ENCODE results near the gene TSPAN4.

Gene TSPAN4

DNA sequence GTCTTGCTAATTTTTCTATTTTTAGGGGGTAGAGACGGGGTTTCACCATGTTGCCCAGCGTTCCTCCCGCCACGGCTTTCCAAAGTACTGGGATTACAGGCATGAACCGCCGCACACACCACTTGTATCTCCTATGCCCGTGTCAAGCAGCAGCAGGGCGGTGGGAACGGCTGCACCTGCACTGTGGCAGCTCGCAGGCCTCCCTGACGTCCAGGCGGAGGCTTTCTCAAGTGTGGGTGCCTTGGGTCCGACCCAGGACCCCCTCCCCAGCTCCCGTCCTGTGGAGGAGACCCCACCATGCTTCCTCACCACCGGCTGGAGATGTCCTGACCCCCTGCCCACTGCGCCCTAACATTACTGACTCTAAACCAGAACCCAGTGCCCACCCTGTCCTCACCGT lies 25.7 kb downstream of the TSPAN4 start:
- DNase-seq: no peak

DNA sequence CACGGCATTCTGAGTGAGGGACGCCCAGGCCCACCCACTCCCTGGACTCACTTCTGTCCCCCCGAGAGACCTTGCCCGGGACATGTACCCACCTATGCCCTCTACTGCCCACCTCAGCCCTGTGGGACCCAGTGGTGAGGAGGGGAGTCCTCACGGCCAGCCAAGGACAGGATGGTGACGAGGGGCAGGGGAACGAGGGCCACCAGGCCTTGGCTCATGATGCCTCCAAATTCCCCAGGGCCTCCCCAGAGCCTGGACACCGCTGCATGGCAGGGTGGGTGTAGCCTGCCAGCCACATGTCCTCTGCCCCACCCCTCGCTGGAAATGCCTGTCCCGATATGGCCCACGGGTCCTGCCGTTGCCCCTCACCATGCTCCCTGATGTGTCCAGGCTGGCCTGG lies 26.1 kb downstream of the TSPAN4 start:
- no peak for DNase-seq

DNA sequence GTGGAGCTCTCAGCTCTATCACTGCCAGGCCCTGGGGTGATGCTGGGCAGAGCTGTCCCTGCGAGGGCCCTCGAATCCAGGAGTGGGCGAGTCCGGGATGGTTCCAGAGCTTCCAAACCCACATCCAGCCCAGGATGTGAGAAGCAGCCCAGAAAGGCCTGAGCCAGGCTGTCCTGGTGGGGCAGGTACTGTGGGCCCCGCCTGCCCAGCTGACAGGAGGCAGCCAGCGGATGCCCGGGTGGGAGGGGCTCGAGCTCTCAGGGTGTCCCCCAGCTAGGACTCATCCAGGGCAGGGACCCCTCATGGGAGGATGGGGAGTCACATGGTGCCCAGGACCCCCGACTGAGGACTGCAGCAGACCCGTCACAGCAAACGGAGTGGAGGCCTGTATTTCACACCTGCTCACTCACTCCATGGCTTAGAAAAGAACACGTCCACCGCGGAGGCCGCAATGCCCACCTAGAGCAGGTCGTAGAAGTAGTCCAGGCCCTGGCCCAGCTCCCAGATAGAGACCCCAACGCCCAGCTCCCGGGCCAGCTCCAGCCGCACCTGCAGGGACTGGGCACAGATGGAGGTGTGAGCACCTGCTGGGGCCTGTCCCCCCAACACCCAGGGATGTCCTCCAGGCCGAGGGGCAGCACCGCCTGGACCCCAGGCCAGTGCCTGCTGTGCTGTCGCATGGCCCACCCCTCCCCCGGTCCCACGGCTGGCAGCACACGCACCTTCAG lies 26.9 kb downstream of the TSPAN4 start:
- DNase-seq: no peak

DNA sequence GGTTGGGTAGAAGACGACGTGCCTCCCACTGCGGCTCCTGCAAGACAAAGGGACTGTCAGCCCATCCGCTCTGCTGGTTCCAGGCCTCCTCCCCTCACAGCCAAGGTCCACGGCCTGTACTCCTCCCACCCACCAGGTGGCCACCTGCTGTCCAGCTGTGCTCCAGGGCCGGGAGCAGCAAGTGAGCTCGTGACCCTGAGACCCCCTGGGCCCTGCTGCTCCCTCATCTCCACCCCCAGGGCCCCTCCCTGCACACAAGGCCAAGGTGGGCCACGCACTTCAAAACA lies 27.4 kb downstream of the TSPAN4 start:
- no peak for DNase-seq

DNA sequence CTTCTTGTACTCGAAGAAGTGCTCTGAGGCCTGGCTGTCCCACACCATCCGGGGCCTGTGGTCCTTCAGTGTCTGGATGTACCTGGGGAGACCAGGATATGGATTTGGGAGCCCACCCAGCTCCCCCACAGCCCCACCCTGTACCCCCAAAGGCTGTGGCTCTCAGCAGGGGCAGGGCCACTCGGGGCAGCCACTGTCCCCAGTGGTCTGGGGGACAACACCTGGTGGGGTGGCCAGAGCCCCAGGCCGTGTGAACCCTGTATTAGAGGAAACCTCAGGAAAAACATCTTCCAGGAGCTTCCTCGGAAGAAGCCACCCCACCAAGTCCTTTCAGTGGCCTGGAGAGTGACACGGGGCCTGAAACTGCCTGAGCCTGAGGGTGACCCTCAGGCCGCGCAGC lies 27.8 kb downstream of the TSPAN4 start:
- no peak for DNase-seq

DNA sequence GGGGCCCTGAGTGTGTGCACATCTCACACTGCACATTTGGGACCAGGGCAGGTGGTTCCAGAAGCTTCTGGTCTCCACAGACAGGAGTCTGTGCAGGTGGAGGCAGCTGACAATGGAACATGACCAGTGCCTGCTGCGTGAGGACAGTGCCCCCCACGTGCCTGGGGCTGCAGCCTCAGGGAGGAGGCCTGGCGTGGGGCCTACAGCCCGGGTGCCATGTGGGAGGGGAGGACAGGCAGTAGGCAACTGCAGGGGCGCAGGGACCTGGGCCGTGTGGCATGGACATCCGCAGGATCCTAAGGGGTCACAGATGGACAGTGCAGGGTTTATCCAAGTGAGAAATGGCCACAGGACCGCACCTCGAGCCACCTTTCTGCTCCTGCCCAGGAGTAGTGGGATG lies 28.8 kb downstream of the TSPAN4 start:
- DNase-seq: no peak

DNA sequence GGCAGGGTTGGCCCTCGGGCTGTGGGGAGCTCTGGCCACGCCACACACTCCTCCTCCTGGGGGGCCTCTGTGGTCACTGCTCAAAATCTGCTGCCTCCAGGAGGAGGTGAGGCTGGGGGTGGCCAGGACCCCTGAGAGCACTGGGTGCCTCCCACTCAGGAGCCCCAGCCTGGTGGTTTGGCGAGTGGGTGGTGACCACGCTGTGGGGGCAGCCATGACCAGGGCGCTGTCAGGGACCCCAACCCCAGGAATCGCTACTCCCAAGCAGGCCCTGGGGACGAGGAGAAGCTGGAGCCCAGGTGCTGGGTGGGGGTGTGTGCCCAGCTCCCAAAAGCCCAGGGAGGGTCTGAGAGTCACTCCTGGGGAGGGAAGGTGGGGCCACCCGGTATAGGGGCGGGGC lies 30.1 kb downstream of the TSPAN4 start:
- DNase-seq: no peak

DNA sequence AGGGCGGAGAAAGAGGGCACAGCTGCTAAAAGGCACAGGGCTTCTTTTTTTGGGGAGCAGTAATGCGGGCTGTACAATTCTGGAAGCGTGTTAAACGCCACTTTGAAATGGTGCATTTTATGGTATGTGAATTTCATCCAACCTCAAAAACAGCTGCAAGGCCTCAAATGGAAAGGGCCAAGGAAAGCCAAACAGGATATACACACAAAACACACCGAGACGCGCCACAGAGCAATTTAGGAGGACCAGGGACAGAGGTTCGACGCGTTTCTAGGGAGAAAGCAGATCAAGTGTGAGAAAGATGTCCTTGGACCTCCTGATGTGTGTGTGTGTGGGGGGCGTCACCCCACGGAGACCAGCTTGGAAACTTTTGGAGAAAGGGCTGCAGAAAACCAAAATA lies 31.1 kb downstream of the TSPAN4 start:
- no peak for DNase-seq

DNA sequence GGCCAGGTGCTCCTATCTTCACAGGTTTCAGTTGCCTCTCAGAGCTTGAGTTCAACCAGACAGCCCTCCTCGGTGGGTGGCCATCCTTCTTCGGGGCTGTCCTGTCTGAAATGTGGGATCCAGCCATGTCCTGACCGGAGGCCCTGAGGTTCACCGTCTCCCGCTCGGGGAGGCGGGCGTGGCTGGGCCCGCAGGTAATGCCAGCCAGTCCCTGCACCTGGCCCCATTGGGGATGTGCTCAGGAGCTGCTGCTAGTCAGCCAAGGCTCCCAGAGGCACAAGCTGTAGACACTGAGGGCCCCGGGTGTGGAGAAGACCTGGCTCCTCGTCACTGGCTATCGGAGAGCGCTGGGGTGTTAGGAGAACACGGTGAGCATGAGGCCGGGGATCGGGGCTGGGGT lies 32.6 kb downstream of the TSPAN4 start:
- DNase-seq: no peak

DNA sequence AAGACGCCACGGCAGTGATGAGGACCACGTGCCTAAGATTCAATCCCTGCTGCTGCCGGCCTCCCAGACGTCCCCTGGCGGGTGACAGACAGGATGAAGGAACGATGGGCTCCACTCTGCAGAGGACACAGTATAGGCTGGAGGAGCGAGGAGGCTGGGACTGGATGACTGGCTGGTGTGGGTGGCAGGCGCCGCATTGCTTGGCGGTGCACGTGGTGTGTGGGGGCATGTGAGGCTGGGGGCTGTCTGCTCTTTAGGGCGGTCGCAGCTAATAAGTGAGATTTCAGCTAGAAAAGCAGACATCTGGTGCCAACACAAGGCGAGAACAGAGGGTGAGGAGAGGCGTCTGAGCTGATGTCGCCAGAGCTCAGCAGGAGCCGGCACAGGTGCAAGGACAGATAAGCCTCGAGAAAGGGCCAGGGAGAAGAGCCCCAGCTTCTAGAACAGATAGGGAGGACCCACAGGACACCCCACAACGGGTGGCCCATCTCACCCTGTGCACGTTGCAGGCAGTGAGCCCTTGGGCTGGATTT lies 33.2 kb downstream of the TSPAN4 start:
- DNase-seq: no peak

DNA sequence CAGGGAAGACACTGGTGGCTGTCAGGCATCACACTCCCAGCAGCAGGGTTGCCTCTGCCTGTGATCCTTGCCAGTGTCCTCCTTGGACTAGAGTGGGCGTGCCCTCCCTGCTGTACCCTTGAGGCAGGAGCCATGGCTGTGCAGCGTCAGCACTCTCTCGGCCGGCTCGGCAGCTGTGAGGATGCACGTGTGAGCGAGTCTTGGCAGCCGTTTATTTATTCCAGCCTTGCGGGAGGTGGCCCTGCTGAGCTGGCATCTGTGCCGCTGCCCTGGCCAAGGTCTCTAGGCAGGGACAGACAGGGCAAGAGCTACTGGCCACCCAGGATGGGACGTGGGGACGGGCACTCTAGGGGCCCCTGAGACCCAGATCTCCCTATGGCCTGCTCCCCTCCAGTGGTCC lies 33.9 kb downstream of the TSPAN4 start:
- no peak for DNase-seq

DNA sequence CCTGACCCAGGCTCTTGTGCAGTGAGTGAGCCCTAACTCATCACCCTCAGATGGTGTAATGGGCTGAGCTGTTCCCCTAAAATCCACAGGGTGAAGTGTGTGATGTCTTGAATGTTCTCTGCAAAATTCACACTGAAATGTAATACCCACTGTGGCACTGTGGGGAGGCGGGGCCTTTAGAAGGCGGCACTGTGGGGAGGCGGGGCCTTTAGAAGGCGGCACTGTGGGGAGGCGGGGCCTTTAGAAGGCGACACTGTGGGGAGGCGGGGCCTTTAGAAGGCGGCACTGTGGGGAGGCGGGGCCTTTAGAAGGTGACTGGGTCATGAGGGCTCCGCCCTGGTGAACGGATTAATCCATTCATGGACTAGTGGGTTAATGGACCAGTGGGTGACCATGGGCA lies 34.9 kb downstream of the TSPAN4 start:
- no peak for DNase-seq

DNA sequence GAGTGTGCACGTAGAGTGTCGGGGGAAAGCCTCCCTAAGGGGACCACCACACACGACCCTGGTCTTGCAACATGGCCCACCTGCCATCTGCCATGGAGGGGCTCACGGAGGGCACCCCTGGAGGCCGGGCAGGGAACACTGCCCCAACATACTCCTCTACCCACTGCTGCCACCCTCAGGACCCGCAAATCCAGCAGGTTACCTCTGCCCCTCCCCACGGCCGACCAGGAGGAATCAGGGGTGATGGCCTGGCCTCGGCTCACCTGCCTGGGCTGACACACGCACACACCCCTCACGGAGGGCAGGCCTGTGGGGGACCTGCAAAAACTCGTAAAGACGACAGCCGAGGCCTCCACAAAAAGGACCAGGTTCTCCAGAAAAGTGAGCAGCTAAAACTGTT lies 37.8 kb downstream of the TSPAN4 start:
- no peak for DNase-seq

DNA sequence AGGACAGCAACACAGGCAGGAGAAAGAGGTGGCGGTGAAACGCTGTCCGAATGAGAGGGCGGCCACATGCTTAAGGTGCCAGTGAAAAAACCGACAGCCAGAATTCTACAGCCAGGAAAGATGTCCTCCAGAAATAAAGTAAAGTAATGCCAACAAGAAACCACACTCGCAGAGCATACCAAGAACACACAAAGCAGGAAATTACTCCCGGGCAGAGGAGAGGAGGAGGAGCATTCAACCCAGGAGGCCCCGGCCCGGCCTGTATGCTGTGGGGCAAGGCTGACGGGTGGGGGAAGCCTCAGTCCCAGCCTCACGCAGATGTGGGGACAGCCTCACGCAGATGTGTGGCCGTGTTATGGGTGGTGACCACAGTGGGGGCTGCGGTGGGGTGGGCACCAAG lies 39.9 kb downstream of the TSPAN4 start:
- DNase-seq: no peak

DNA sequence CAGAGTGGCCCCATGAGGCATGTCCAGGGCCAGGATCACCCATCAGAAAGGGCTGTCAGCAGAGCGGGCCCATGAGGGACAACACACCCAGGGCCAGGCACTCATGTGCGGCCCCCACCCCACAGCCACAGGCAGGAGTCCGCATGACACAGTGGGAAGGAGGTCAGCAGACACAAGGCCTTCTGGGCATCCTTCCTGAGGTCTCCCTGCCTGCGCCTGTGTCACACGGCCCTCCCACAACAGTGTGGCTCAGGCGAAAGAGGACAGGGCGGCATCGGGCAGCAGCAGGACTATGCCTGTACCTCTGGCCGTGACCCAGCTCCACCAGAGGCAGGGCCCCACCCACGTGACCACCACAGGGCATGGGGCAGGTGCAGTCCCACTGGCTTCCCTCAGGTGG lies 40.9 kb downstream of the TSPAN4 start:
- no peak for DNase-seq

DNA sequence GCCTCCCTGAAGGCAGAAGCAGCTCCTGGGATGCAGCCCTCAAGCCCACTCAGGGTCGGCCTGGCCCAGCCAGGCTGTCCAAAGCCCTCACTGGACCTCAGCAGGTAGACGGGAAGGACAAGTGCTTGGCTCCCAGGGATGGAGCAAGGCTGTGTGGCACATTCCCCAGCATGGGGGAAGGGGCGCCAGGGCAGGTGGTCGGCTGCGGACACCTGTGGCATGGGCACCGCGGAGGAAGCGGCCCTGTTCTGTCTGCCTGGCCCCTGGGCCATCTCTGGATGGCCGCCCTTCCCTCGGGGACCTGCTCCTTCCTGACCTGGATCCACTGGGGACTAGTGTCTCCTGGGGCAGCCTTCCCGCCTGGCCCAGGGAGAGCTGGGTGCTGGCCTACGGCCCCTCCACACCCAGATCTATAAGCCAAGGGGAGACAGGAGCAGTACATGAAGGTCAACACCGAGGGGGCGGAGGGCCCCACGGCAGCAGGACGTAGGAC lies 42.0 kb downstream of the TSPAN4 start:
- DNase-seq: no peak

DNA sequence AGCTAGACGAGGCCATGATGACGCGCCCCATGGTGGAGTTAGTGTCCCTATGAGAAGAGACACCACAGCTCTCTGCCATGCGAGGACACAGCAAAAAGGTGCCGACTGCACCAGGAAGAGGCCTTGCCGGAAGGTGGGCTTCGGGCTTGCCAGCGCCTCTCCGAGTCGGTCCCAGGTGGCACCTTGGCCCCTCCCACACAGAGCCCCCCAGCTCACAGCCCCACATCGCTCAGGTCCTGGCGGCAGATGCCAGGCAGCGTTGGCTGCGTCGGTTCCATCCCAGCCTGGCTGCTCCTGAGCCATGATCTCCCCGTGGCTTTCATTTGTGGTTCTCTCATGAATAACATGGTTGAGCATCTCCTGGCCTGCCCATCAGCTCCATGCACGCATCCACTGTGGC lies 43.9 kb downstream of the TSPAN4 start:
- no peak for DNase-seq

DNA sequence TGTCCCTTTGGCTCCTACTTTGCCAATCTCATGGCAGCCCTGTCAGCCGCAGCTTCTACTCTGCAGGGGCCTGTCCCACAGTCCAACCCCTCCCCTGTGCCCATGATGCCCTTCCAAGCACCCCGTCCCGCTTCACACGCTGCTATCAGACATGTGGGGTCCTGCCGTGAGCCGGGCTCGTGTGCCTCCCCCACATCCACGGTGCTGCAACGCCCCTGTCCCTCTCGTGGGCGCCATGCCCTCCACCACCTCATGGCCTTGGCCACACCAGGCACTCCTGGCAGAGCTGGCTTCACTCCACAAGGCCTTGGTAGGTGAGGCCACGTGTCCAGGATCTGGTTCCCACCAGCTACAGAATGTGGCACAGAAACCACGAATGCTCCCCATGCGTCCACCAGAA lies 44.9 kb downstream of the TSPAN4 start:
- no peak for DNase-seq

DNA sequence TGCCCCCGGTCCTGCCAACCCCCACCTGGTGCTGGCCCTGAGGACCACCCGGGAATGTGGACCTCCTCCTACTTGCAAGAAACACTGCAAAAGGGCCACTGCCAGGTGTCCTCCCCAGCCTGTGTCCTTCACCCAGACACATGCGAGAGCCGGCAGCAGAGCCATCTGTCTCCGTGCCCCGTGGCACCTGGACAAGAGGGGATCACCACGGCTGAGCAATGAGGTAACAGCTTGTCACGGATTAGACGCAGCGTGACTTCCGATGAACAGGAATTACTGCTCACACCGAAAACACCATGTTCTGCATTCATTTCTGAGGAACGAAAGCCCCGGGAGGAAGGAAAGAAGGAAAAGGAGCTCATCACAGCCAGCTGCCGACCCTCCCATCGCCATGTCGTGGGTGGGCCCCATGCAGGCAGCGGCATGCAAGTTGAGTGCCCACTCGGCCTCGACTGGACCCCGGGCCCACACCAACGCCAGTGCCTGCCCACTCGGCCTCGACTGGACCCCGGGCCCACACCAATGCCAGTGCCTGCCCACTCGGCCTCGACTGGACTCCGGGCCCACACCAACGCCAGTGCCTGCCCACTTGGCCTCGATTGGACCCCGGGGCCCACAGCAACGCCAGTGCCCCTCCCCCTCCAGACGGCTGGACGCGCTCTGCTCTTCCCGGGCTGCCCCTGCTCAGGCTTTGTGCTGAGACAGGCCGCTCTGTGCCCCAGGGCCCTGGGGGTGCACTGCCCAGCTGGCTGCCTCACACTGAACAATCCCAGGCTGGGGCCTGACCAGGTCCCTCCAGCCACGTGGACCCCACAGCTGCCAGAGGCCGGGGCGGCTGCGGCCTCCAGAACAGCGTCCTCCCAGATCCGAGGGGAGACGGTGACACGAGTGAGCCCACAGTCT lies 45.9 kb downstream of the TSPAN4 start:
- DNase-seq: no peak

DNA sequence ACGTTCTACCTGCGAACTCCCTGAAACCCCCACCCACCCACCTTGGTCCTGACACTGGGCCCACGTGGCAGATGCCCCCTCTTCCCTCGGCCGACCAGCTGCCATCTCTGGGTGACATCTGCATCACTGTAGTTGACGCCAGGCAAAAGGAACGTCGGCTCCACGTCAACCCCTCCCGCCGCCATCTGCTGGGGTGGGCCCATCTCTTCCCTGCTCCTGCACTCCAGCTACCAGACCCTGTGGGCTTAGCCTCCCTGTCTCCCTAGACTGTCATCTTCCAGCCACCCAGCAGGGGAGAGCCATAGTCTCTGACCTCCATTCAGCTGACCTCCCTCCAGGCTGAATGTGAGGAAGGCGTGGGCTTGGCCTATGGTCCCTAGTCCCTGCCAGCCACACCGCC lies 46.6 kb downstream of the TSPAN4 start:
- DNase-seq: no peak

DNA sequence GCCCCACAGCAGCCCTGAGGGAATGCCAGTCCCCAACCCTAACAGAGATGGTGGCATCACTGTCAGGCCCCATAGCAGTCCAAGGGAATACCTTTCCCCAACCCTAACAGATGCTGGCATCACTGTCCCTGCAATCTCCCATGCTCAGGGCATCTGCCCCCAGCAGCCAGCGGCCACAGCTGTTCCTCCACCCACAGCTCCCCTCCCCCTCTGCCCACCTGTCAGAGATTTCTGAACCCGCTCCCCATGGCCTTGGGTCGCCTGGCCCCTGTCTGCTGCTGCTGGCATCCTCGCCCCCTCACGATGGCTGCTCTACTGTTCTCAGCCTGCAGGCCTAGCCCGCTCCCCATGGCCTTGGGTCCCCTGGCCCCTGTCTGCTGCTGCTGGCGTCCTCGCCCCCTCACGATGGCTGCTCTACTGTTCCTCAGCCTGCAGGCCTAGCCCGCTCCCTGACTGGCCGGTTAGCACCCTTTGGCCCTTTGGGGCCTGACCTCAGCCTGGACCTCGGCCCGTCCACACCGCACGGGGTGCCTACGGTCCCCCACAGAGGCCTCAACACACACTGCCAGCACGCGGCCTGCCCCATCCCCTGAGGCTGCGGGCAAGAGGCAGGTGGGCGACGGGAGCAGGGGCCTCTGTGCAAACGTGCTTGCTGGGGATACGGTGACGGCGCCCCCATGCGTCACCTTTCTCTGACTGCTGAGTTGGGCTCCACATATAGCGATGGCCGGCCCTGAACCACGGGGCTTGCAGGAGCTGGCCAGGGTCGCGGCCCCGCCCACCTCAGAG lies 47.2 kb downstream of the TSPAN4 start:
- no peak for DNase-seq

DNA sequence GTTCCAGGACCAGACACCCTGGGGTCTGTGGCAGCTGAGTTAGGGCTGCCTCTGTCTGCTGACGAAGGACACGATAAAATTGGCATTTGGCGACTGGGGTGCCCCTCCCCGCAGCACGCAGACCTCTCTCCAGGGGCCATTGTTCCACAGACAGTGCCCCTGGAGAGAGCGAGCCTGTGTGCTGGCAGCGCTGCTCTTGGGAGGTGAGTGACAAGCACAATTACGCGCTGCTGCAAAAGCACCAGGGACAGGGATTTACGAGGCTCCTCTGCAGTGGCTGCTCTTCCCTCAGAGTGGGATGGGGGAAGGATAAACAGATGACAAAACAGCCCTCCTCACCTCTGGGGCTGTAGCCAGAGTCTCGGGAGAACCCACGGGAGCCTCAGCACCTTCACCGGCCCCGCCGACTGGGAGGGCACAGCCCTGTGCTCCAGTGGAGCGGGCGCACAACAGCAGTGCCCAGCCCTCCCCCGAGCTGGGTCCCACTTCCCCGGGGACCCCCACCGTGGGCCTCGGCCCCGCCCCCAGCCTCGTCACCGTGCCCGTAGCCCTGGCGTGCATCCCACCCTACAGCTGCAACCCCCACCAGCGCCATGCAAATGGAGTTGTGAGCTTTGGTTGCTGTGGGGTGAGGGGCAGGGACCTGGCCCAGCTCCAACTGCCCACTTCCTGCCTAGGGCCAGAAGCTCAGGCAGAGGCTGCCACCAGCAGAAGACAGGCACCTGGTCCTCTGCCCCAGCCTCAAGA lies 48.3 kb downstream of the TSPAN4 start:
- DNase-seq: no peak
